ENCODE measurements around the gene STMN3. TPM values are rescaled to one million over a fixed set of nuclear protein-coding genes. Genes with fewer than 3 reads are reported as not detected.
"Not testable (repeated sequence)": the region's sequence is repeated elsewhere in the genome, so short reads cannot be mapped to it uniquely, and the experiment has no call there.

The STMN3 gene
- total RNA-seq, 2 experiments from 2014 or later, result 42.1 to 45.6 TPM

DNA sequence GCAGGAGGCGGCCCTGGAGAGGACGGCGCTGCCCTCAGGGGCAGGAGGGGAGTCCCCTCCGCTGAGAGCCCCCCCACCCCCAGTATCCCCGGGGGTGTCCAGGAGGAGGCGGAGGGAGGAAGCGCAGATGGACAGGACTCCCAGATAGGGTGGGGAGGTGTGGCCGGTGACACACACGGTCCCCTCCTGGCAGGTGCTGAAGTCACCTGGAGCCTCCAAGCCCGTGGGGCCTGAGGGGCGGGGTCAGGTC lies 1.4 kb downstream of the STMN3 start:
- Mint-ChIP-seq H3K4me3 (peak overlapping the region; percentile 76), H3K27me3 (peaks cover 9% of the 10 kb centered on the region), H3K36me3 (no peaks in the 10 kb centered on the region), H3K27ac (no peak overlapping the region), H3K9me3 (no peaks in the 10 kb centered on the region), H3K4me1 (peaks cover 12% of the 10 kb centered on the region)
- POLR2A ChIA-PET, result no interaction called here
- DNase-seq (no peak), ATAC-seq (ENCODE audit: low read depth) (peak; percentile 5)

DNA sequence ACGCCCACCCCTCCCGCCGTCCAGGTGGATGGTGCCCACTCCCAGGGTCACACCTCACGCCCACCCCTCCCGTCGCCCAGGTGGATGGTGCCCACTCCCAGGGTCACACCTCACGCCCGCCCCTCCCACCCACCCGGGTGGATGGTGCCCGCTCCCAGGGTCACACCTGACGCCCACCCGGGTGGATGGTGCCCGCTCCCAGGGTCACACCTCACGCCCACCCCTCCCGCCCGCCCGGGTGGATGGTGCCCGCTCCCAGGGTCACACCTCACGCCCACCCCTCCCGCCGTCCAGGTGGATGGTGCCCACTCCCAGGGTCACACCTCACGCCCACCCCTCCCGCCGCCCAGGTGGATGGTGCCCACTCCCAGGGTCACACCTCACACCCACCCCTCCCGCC lies 2.7 kb downstream of the STMN3 start:
- H3K4me3 Mint-ChIP-seq; H3K27me3 Mint-ChIP-seq; H3K36me3 Mint-ChIP-seq; H3K9me3 Mint-ChIP-seq; H3K27ac Mint-ChIP-seq; POLR2A ChIA-PET; DNase-seq; ATAC-seq (ENCODE audit: low read depth): not testable (repeated sequence)
- peaks cover 12% of the 10 kb centered on the region for H3K4me1 Mint-ChIP-seq

DNA sequence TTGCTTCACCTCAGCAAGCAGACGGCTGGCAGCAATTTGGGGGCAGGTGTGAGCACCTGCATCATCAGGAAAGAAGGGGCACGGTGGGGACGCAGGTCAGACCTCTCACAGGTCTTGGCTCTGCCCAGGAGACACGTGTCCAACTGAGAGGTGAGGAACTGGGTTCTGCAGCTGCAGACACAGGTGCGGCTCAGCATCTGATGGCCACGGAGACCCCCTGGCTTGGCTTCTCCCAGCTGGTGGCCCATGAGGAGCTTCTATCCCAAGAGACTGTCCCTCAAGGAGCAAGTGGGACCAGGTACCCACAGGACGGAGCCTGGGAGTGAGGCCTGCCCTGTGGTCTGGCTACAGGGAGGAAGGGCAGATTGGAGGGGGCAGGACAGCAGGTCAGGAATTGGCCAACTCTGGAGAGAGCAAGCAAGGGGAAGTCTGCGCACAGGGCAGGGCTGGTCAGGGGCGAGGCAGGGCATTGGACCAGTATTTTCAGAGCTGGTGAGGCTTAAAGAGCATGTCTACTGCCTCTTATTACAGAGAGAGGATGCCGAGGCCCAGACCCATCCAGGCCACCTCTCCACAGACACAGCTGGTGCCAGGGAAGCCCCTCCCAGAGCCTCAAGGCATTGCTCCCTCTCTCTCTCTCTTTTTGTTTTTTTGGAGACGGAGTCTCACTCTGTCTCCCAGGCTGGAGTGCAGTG lies 4.2 kb downstream of the STMN3 start:
- Mint-ChIP-seq H3K27ac (no peak overlapping the region), H3K27me3 (peaks cover 9% of the 10 kb centered on the region), H3K4me3 (no peak overlapping the region), H3K36me3 (no peaks in the 10 kb centered on the region), H3K4me1 (peaks cover 5% of the 10 kb centered on the region), H3K9me3 (no peaks in the 10 kb centered on the region)
- POLR2A ChIA-PET, result no interaction called here
- ATAC-seq (ENCODE audit: low read depth), result no peak
- DNase-seq, result no peak

DNA sequence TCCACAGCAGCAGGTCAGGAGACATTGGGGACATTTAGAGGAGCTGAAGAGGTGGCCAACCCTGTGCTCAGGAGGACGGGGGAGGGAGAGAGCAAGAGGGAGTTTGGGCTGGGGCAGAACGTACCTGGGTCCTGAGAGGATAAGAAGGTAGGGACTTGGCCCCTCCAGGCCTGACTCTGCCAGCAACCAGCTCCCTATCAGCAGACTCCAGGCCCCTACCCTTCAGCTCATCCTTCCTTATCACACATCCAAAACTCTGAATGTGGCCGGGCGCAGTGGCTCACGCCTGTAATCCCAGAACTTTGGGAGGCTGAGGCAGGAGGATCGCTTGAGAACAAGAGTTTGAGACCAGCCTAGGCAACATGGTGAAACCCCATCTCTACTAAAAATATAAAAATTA lies 5.0 kb downstream of the STMN3 start:
- H3K4me3 Mint-ChIP-seq, result no peak overlapping the region
- peaks cover 3% of the 10 kb centered on the region for H3K4me1 Mint-ChIP-seq
- no peaks in the 10 kb centered on the region for H3K36me3 Mint-ChIP-seq
- DNase-seq (no peak), ATAC-seq (ENCODE audit: low read depth) (no peak)
- H3K27ac Mint-ChIP-seq, result no peak overlapping the region
- POLR2A ChIA-PET, result no interaction called here
- H3K27me3 Mint-ChIP-seq, result peaks cover 9% of the 10 kb centered on the region
- H3K9me3 Mint-ChIP-seq, result no peaks in the 10 kb centered on the region

DNA sequence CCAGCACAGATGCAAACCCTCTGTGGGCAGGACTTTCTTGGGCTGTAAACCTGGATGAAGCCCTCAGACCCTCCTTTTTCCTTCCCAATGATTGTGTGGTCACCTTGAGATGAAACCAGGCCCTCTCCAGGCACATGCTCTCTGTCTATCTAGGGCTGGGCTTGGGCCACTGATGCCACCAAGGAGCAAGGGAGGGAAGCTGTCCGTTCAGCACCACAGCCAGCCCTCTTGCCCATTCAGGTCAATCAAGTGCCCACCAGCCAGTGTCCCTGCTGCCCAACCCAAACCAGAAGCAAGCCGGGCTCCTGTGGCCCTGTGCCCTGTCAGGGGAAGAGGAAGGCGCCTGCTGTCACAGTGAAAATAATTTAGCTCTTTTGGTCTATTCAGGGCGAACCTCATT lies 8.0 kb downstream of the STMN3 start:
- H3K9me3 Mint-ChIP-seq, result no peaks in the 10 kb centered on the region
- no peak overlapping the region for H3K27ac Mint-ChIP-seq
- H3K4me3 Mint-ChIP-seq, result no peak overlapping the region

DNA sequence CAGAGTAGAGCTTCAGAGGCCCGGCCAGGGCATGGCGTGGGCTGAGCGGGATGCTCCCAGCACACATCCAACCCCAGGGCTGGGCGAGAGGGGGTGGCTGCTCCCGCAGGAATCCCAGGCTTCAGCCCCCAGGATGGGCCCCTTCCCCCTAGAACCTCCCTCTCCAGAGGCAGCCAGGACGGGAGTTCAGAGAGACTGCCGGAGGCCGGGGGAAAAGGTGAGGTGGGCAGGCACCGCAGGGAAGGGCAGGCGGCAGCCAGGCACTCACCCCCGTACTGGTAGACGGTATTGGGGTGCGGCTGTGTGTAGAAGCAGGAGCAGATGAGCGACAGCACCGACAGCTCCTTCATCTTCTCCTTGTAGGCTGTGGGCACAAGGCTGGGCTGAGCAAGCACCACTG lies 9.3 kb downstream of the STMN3 start:
- Mint-ChIP-seq H3K4me3 (no peak overlapping the region), H3K27me3 (no peaks in the 10 kb centered on the region), H3K36me3 (no peaks in the 10 kb centered on the region), H3K9me3 (no peaks in the 10 kb centered on the region), H3K27ac (no peak overlapping the region), H3K4me1 (peaks cover 11% of the 10 kb centered on the region)
- DNase-seq (no peak), ATAC-seq (ENCODE audit: low read depth) (no peak)
- POLR2A ChIA-PET, result no interaction called here

More for the DNA sequence above, 8.0 kb downstream of the STMN3 start:
- DNase-seq, result no peak
- peaks cover 2% of the 10 kb centered on the region for H3K4me1 Mint-ChIP-seq
- H3K36me3 Mint-ChIP-seq, result no peaks in the 10 kb centered on the region
- ATAC-seq (ENCODE audit: low read depth), result no peak
- POLR2A ChIA-PET, result interaction anchor here (0.7 to 0.8 kb wide), 2 partner anchors 8 to 18 kb away, joined by 3 read pairs; partner anchors contain the start of genes GMEB2 and STMN3
- no peaks in the 10 kb centered on the region for H3K27me3 Mint-ChIP-seq

DNA sequence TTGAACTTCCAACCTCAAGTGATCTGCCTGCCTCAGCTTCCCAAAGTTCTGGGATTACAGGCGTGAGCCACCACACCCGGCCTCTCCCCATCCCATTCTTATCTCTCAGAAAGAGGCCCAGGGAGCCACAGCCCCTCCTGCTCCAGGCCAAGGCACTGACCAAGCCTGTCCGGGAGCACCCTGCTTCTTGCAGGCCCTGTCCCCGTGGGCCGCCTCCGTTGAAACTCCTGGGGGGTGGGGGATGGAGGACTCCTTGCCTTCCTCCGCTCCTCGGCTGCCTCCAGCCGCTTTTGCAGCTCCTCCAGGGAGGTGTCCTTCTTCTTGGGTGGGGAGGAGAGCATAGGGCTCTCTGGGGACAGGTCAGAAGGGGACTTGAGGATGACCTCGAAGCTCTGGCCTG lies 9.7 kb downstream of the STMN3 start:
- POLR2A ChIA-PET, result no interaction called here
- no peaks in the 10 kb centered on the region for H3K36me3 Mint-ChIP-seq
- ATAC-seq (ENCODE audit: low read depth) (no peak), DNase-seq (no peak)
- H3K27ac Mint-ChIP-seq, result no peak overlapping the region
- no peaks in the 10 kb centered on the region for H3K9me3 Mint-ChIP-seq
- no peaks in the 10 kb centered on the region for H3K27me3 Mint-ChIP-seq
- peaks cover 13% of the 10 kb centered on the region for H3K4me1 Mint-ChIP-seq
- peak overlapping the region; percentile 39 for H3K4me3 Mint-ChIP-seq

DNA sequence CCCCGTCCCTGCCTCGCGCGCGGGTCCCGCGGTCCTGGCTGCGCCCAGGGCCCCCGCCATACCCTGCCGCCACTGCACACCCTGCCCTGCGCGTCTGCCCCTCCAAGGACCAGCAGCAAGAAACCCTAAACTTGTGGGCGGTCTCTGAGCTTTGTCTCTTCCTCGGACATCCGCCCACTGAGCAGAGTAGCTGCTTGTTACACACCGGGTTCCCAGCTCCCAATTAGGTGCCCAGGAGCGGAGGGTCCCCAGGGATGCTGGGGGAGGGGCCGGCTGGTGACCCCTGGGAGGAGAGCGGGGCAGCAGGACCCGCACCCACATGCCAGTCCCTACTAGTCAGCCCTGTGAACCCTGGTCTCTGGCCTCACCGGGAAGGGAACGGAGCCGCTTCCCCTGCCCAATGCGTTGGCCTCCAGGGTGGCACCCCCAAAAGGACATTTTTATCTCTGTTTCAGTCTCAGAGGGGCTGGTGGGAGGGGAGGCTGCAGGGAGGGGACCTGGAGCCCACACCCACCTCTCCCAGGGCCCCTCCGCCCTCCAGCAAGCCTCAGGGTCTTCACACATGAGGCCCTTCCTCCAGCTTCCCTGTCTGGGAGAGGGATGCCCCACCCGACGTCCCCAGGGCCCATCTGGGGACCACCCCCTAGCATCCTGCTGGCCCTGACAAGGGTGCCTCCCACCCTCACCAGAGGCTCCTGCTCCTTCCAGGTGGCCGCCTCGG lies 10.5 kb downstream of the STMN3 start:
- Mint-ChIP-seq H3K27ac (peak overlapping the region; percentile 80), H3K36me3 (peaks cover 2% of the 10 kb centered on the region), H3K4me3 (peak overlapping the region; percentile 78), H3K9me3 (no peaks in the 10 kb centered on the region), H3K27me3 (no peaks in the 10 kb centered on the region), H3K4me1 (peaks cover 20% of the 10 kb centered on the region)
- POLR2A ChIA-PET, result interaction anchor here (0.7 to 5.5 kb wide), 9 partner anchors 11 to 222 kb away, joined by 3 to 109 read pairs (median 10); partner anchors contain the start of genes GMEB2, HELZ2, LIME1 and PPDPF
- DNase-seq, result no peak
- no peak for ATAC-seq (ENCODE audit: low read depth)

DNA sequence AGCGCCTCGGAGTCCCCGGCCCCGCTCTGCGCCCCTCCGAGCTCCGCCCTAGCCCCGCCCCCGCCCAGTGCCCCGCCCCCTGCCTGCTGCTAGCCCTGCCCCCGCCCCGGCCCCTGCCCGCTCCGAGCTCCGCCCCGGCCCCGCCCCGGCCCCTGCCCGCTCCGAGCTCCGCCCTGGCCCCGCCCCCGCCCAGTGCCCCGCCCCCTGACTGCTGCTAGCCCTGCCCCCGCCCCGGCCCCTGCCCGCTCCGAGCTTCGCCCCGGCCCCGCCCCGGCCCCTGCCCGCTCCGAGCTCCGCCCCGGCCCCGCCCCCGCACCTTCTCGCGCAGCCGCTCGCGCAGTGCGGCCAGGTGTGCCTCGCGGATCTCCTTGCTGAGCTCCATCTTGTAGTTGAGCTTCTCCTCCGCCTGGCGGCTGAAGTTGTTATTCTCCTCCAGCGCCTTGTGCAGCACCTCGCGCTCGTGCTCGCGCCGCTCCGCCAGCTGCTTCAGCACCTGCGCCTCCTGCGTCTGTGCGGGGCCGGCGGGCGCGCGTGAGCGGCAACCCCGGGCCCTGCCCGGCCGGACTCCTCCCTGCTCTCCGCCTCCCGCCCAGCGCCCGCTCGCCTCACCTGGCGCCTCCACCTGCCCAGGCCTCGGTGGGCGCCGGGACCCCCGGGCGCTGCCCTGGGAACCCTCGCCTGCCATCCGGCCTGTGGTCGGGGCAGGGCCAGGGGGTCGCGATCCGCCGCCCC lies 11.3 kb downstream of the STMN3 start:
- peak; percentile 68 for ATAC-seq (ENCODE audit: low read depth)
- peak overlapping the region; percentile 70 for H3K4me3 Mint-ChIP-seq
- no peaks in the 10 kb centered on the region for H3K27me3 Mint-ChIP-seq
- POLR2A ChIA-PET, result interaction anchor here (0.7 to 5.5 kb wide), 16 partner anchors 10 to 223 kb away, joined by 3 to 109 read pairs (median 6); partner anchors contain the start of genes GMEB2, HELZ2, LIME1 and PPDPF
- H3K4me1 Mint-ChIP-seq, result peaks cover 25% of the 10 kb centered on the region
- no peaks in the 10 kb centered on the region for H3K9me3 Mint-ChIP-seq
- peak overlapping the region; percentile 70 for H3K27ac Mint-ChIP-seq
- H3K36me3 Mint-ChIP-seq, result peaks cover 2% of the 10 kb centered on the region
- peak; percentile 98 for DNase-seq

DNA sequence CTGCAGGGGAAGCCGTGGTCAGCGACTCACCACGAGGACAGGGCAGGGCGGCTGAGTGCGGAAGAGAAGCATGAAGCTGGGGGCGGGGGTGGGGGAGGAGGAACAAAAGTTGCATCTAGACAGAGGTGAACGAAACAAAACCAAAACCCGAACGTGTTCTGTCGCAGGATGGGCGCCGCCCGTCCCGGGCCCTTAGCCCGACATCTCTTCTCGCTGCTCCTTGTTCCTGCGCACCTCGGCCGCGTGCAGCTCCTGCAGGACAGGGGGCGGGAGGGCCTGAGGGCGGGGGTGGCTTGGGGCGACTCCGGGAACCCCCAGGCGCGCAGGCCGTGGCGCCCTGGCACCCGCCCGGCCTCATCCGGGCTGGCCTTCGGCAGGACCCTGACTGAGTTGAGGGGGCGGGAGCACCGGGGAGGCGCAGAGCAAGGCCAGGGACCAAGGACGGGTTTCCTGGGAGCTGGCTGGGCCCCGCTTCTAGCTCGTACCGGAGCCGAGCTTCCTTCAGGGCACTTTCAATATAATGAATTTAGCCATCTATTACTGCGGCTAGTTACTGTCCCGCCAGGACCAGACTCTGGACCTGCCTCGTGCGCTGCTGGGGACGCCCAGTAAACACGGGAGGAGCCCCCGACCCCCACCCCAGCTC lies 12.0 kb downstream of the STMN3 start:
- POLR2A ChIA-PET, result interaction anchor here (0.6 to 5.5 kb wide), 17 partner anchors 9 to 224 kb away, joined by 3 to 109 read pairs (median 6); partner anchors contain the start of genes GMEB2, HELZ2, LIME1 and PPDPF
- ATAC-seq (ENCODE audit: low read depth), result peak; percentile 25
- DNase-seq, result peak; percentile 76
- peaks cover 2% of the 10 kb centered on the region for H3K36me3 Mint-ChIP-seq
- peak overlapping the region; percentile 75 for H3K4me3 Mint-ChIP-seq
- H3K27me3 Mint-ChIP-seq, result no peaks in the 10 kb centered on the region
- no peaks in the 10 kb centered on the region for H3K9me3 Mint-ChIP-seq
- H3K4me1 Mint-ChIP-seq, result peaks cover 27% of the 10 kb centered on the region
- peak overlapping the region; percentile 75 for H3K27ac Mint-ChIP-seq

DNA sequence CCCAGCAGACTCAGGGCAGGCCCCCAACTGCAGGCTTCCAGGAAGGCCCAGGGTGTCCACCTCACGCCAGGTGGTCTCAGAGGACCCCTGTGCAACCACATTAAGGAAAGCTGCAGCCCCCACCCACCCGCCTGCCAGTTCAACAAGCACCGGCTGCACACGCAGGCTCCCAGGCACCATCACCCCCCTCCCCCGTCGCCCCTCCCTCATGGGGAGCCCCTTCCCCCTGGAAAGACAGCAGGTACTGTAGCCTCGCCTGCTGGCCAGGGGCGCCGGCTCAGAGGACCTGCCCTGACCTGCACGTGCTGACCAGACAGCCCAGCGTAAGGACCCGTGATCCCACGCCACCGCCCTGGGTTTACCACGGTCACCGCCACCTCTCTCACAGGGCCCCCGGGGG lies 12.5 kb downstream of the STMN3 start:
- not testable (repeated sequence) for H3K27me3 Mint-ChIP-seq; H3K9me3 Mint-ChIP-seq; ATAC-seq (ENCODE audit: low read depth); H3K36me3 Mint-ChIP-seq
- Mint-ChIP-seq H3K4me1 (peaks cover 31% of the 10 kb centered on the region), H3K27ac (peak overlapping the region; percentile 79), H3K4me3 (peak overlapping the region; percentile 94)
- POLR2A ChIA-PET, result interaction anchor here (0.6 to 5.5 kb wide), 9 partner anchors 9 to 224 kb away, joined by 3 to 109 read pairs (median 10); partner anchors contain the start of genes GMEB2, LIME1, PPDPF and RTEL1
- peak; percentile 48 for DNase-seq

DNA sequence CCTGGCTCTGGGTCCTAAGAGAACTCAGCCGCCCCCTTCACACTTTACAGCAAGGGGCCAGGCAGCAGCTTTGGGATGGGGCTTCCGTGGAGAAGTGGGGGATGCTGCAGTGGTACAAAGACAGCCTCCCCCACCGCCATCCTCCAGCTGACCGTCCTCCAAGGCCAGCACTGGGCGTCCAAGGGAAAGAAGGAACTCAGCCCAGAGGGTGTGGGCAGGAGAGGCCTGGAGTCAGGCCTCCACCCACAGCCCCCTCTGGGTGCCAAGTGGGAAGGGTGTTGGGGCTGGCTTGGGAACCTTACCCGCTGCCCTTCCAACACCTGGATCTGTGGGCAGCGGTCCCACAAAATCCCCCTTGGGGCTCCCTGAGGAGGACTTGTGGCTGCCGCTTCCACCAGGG lies 13.1 kb downstream of the STMN3 start:
- peaks cover 36% of the 10 kb centered on the region for H3K4me1 Mint-ChIP-seq
- H3K27me3 Mint-ChIP-seq, result no peaks in the 10 kb centered on the region
- ATAC-seq (ENCODE audit: low read depth) (no peak), DNase-seq (peak; percentile 46)
- no peaks in the 10 kb centered on the region for H3K9me3 Mint-ChIP-seq
- H3K4me3 Mint-ChIP-seq, result peak overlapping the region; percentile 94
- H3K36me3 Mint-ChIP-seq, result peaks cover 2% of the 10 kb centered on the region
- H3K27ac Mint-ChIP-seq, result peak overlapping the region; percentile 100
- POLR2A ChIA-PET, result interaction anchor here (1.8 to 5.5 kb wide), 4 partner anchors 8 to 120 kb away, joined by 9 to 109 read pairs (median 20); partner anchors contain the start of genes GMEB2, PPDPF and RTEL1

All from activated naive CD8-positive, alpha-beta T cell treated with anti-CD3 and anti-CD28 coated beads, Interleukin-2, amount 10 ng/mL, durations not matched to agents 7 days and 5 days (primary cell).